Neutrophil (primary cell): ENCODE data around the gene MAPT.

Experiments used
- H3K27ac ChIP-seq: fragments of 200-600 bp; sonication (generic); 2 replicates; pipeline ENCODE4 v1.5.1; 2016; ENCODE audit warnings: mild to moderate bottlenecking, moderate library complexity
- H3K27me3 ChIP-seq: fragments of 200-600 bp; sonication (generic); 2 replicates; pipeline ENCODE4 v1.6.0; 2016; ENCODE audit warnings: mild to moderate bottlenecking
- H3K36me3 ChIP-seq: fragments of 200-600 bp; sonication (generic); 2 replicates; pipeline ENCODE4 v1.5.1; 2017
- H3K4me1 ChIP-seq, 2 experiments: fragments of 200-600 bp in 1 of 2; sonication (generic) in 1 of 2; 1 replicate in 1 of 2; 2 replicates in 1 of 2; pipeline versions ENCODE4 v1.5.1 to v1.6.1; 2013 to 2016; ENCODE audit warnings: low read depth in 1 of 2, low read length in 1 of 2, mild to moderate bottlenecking in 1 of 2, moderate library complexity in 1 of 2; ENCODE audit not compliant: control insufficient read depth in 1 of 2, insufficient read depth in 1 of 2
- H3K4me3 ChIP-seq, 2 experiments: fragments of 200-600 bp in 1 of 2; sonication (generic) in 1 of 2; 1 replicate in 1 of 2; 2 replicates in 1 of 2; pipeline ENCODE4 v1.5.1; 2013 to 2016; ENCODE audit warnings: low read depth in 1 of 2, low read length in 1 of 2, mild to moderate bottlenecking in 1 of 2, moderate library complexity in 1 of 2
- H3K9me3 ChIP-seq: fragments of 200-600 bp; sonication (generic); 2 replicates; pipeline ENCODE4 v1.5.1; 2016
- TF ChIP-seq, protein P1 (sequence below): fragments of 200-600 bp; sonication (generic); IDR thresholded peaks from 2 replicates; pipeline ENCODE4 v1.5.1; 2016; ENCODE audit warnings: antibody characterized with exemption

Gene MAPT

DNA sequence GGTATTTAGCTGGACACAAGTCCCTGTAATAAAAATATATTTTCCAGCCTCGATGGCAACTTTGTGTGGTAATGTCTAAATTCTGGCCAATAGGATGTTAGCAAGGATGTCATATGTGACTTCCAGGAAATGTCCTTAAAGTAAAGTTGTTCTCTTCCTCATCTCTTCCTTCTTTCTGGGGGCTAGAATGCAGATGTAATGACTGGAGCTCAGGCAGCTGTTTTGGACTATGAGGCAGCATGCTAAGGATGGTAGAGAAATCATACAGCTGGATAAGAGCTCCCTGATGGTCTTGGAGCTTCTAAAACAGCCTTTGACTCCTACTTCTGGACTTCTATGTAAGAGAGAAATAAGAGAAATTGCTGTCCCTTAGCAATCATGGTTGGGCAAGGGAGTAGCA, 16.9 kb upstream of the MAPT start:
- H3K27me3 ChIP-seq = peaks cover 55% of the 10 kb centered on the region
- no peaks in the 10 kb centered on the region for H3K36me3 ChIP-seq
- H3K9me3 ChIP-seq = no peaks in the 10 kb centered on the region
- H3K4me3 ChIP-seq = no peak overlapping the region
- H3K4me1 ChIP-seq = no peaks in the 10 kb centered on the region
- TF ChIP-seq, protein P1, sequence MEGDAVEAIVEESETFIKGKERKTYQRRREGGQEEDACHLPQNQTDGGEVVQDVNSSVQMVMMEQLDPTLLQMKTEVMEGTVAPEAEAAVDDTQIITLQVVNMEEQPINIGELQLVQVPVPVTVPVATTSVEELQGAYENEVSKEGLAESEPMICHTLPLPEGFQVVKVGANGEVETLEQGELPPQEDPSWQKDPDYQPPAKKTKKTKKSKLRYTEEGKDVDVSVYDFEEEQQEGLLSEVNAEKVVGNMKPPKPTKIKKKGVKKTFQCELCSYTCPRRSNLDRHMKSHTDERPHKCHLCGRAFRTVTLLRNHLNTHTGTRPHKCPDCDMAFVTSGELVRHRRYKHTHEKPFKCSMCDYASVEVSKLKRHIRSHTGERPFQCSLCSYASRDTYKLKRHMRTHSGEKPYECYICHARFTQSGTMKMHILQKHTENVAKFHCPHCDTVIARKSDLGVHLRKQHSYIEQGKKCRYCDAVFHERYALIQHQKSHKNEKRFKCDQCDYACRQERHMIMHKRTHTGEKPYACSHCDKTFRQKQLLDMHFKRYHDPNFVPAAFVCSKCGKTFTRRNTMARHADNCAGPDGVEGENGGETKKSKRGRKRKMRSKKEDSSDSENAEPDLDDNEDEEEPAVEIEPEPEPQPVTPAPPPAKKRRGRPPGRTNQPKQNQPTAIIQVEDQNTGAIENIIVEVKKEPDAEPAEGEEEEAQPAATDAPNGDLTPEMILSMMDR = no peak
- H3K27ac ChIP-seq = no peak overlapping the region

DNA sequence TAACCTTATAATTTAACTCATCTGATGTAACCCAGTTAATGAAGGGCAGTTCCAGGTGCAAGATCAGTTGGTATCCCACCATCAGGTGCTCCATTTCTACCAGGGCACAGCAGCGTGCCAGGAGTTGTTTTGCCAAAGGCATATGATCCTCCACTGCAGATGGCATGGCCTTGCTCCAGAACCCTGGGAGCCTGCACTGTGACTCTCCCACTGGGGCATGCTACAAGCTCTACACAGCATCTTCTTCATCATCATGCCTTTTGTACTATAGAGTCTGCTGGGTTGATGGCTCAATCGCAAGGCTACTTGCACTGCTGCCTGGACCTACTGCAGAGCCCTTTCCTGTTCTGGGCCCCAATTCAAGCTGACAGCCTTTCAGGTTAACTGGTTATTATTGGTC, 11.3 kb upstream of the MAPT start:
- Histone ChIP-seq H3K9me3 (no peaks in the 10 kb centered on the region), H3K27ac (no peak overlapping the region), H3K4me1 (no peaks in the 10 kb centered on the region), H3K4me3 (no peak overlapping the region), H3K27me3 (peaks cover 20% of the 10 kb centered on the region), H3K36me3 (no peaks in the 10 kb centered on the region)
- TF ChIP-seq, protein P1 = no peak

DNA sequence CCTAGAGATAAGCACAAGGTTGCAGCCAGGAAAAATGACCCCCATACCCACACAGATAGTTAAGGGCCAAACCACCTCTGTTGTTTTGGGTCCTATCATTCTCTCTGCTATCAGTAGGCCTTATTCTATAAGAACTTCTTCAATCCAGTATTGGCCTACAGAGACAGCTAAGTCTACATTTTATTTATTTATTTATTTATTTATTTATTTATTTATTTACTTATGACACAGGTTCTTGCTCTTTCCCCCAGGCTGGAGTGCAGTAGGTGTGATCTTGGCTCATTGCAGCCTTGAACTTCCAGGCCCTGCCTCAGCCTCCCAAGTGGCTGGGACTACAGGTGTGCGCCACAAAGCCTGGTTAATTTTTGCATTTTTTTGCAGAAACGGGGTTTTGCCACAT, 7.5 kb upstream of the MAPT start:
- peaks cover 42% of the 10 kb centered on the region for H3K27me3 ChIP-seq
- no peak overlapping the region for H3K4me3 ChIP-seq
- no peaks in the 10 kb centered on the region for H3K4me1 ChIP-seq
- TF ChIP-seq, protein P1 = no peak
- H3K27ac ChIP-seq = no peak overlapping the region
- H3K36me3 ChIP-seq = no peaks in the 10 kb centered on the region
- no peaks in the 10 kb centered on the region for H3K9me3 ChIP-seq

DNA sequence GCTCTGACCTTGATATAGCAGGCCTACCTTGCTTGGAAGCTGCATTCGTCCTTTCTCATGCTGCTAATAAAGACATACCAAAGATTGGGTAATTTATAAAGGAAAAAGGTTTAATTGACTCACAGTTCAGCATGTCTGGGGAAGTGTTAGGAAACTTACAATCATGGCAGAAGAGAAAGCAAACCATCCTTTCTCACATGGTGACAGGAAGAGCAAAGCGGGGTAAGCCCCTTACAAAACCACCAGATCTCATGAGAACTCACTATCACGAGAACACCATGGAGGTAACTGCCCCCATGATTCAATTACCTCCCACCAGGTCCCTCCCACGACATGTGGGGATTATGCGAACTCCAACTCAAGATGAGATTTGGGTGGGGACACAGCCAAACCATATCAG, 6.0 kb upstream of the MAPT start:
- H3K4me1 ChIP-seq = no peaks in the 10 kb centered on the region
- no peaks in the 10 kb centered on the region for H3K9me3 ChIP-seq
- no peak overlapping the region for H3K4me3 ChIP-seq
- TF ChIP-seq, protein P1 = no peak
- no peak overlapping the region for H3K27ac ChIP-seq
- no peaks in the 10 kb centered on the region for H3K36me3 ChIP-seq
- peaks cover 52% of the 10 kb centered on the region for H3K27me3 ChIP-seq

DNA sequence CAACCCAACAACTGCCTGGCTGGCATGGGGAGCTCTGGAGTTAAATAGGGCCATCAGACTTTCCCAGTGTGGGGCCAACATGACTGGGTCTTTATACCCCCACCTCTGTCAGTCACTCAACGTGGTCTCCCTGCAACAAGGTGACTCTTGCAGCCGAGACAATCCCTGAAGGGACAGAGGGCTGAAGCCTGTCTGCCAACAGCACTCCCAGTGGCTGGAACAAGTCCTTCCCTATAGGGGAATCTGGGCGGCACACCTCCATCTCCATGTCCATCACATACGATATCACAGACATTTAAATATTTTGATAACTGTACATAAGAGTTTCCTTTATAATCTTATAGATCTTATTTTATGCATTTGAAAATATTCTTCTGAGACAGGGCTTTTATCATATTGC, 4.8 kb upstream of the MAPT start:
- H3K4me1 ChIP-seq = peaks cover 8 to 9% of the 10 kb centered on the region in 2 experiments
- no peak overlapping the region for H3K27ac ChIP-seq
- no peaks in the 10 kb centered on the region for H3K36me3 ChIP-seq
- no peak overlapping the region for H3K4me3 ChIP-seq
- no peaks in the 10 kb centered on the region for H3K9me3 ChIP-seq
- H3K27me3 ChIP-seq = peaks cover 64% of the 10 kb centered on the region
- TF ChIP-seq, protein P1 = no peak

DNA sequence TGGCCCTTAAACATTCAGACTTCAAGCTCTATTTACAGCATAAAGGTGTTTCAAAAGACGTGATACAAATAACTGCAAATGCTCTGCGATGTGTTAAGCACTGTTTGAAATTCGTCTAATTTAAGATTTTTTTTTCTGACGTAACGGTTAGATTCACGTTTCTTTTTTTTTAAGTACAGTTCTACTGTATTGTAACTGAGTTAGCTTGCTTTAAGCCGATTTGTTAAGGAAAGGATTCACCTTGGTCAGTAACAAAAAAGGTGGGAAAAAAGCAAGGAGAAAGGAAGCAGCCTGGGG, 681 bp upstream of the MAPT start:
- H3K27ac ChIP-seq = no peak overlapping the region
- no peaks in the 10 kb centered on the region for H3K9me3 ChIP-seq

More for the DNA sequence above, 681 bp upstream of the MAPT start:
- peaks cover 100% of the 10 kb centered on the region for H3K27me3 ChIP-seq
- H3K36me3 ChIP-seq = no peaks in the 10 kb centered on the region
- TF ChIP-seq, protein P1 = no peak
- peaks cover 18% of the 10 kb centered on the region in 2 experiments for H3K4me1 ChIP-seq
- peak overlapping the region in 1 of 2 experiments; percentile 58 for H3K4me3 ChIP-seq
